ENCODE results near the gene EPPIN.

The EPPIN gene

DNA sequence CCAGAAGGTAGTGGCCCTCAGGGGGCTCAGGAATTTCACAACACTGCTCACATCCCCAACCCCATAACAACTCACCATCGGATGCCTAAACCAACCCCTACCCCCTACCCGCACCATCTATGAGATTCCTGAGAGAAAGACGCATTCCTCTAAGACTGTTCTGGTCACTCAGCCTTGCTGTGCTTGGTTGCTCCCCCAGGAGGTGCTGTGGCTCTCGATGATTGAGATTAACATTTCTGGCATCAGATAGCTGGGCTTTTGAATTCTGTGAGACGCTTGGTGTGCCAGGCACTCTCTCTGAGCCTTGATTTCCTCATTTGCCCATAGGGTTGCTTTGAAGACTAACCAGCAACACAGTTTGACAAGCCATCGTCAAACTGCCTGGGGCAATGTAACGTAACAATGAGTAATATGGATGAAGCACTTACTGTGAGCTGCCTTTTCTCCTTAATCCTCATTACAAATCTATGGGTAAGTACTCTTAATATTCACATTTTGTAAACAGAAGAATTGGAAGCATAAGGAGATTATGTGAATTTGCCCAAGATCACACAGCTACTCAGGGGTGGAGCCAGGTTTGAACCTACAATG lies 8.9 kb downstream of the EPPIN start:
- DNase-seq (ENCODE audit: low read depth in 2 of 2): no peak

GRCh38 chr20:45527294-45527693 lies 19.9 kb downstream of the EPPIN start:
- DNase-seq (ENCODE audit: low read depth in 2 of 2): no peak

GRCh38 chr20:45523821-45524220 lies 23.4 kb downstream of the EPPIN start:
- no peak for DNase-seq (ENCODE audit: low read depth in 2 of 2)

GRCh38 chr20:45518282-45518681 lies 28.9 kb downstream of the EPPIN start:
- no peak for DNase-seq (ENCODE audit: low read depth in 2 of 2)

DNA sequence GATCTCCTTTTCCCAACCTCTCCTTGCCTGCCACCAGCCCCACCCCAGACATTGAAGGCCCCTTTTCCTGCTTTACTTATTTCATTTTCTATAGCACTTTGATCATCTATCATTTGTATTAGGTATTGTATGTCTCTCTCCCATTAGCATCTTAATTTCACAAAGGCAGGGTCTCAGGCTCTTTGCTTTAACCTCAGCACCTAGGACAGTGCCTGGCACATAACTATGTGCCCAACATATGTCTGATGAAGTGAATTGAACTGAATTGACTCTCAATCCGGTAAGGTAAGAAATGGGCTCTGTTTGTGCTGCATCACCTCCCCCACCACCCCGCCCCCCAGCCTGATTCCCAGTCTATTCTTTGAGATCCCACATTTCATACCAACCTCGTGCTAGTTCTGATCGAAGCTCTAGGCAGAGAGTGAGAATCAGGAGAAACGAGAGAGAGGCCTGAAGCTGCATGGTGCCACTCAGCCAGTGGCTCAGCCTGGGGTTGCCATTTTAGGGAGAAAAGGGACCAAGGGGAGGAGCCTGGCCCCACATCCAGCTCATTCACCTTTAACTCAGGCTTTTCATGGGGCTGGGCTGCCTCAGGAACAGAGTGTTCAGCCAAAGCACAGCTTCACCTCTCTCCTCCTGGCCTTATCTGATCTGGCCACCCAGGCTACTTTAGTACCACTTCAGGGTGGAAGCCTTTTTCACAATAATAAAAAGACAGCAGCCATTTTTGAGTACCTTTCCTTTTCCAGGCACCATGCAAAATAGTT lies 31.9 kb downstream of the EPPIN start, which contains the start of gene SPINT3:
Gene SPINT3, minus strand, starts transcription at position 476 of the 767 bp plus-strand sequence. Its CDS starts 14 bp downstream, at position 462.
- no peak for DNase-seq (ENCODE audit: low read depth in 2 of 2)

GRCh38 chr20:45510242-45510862 lies 36.8 kb downstream of the EPPIN start:
- DNase-seq (ENCODE audit: low read depth in 2 of 2): no peak

DNA sequence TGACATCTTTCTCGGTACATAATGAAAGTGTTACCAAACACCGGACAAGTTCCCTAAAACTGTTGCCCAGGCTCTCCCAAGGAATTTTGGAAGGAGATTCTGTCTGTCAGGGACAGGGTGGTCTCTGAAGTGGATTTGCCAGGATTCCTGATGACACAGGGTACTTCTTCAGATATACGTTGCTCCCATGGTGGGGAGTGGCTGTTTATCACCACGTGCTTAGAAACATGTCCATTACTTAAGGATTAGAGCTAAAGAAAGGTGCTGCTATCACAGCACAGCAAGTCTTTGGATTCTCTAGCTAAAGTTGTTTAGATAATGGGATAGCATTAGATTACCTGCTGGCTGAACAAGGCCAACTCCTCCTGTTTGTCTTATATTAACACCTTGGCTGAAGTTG lies 38.1 kb downstream of the EPPIN start:
- DNase-seq (ENCODE audit: low read depth in 2 of 2): no peak

DNA sequence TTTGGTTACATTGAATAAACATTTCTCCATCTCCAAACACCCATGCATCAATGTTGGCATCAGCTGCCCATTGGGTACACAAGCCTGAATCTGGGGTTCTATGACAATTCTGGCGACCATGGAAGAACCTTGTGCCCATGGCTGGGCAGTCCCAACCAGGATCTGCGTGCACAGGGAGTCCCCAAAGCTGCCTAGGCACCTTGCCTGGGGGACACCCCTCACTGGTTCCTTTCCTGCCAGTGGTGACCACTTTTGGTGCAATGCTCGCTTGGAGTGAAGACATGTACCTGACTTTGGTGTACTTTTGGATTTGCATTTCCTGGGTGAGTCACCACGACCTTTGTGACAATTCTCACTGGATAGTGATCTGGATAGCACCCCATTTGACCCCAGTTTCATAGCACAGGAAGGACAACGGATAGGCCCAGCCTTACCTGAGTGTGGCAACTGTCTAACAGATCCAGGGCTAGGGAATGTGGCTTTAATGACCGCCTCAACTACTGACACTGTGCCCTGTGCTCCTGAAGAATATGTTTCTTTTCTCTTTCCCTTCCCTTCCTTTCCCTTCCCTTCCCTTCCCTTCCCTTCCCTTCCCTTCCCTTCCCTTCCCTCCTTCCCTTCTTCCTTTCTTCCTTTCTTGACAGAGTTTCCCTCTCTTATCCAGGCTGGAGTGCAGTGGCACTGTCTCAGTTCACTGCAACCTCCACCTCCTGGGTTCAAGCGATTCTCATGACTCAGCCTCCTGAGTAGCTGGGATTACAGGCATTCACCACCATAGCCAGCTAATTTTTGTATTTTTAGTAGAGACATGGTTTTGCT lies 38.9 kb downstream of the EPPIN start:
- DNase-seq (ENCODE audit: low read depth in 2 of 2): no peak

DNA sequence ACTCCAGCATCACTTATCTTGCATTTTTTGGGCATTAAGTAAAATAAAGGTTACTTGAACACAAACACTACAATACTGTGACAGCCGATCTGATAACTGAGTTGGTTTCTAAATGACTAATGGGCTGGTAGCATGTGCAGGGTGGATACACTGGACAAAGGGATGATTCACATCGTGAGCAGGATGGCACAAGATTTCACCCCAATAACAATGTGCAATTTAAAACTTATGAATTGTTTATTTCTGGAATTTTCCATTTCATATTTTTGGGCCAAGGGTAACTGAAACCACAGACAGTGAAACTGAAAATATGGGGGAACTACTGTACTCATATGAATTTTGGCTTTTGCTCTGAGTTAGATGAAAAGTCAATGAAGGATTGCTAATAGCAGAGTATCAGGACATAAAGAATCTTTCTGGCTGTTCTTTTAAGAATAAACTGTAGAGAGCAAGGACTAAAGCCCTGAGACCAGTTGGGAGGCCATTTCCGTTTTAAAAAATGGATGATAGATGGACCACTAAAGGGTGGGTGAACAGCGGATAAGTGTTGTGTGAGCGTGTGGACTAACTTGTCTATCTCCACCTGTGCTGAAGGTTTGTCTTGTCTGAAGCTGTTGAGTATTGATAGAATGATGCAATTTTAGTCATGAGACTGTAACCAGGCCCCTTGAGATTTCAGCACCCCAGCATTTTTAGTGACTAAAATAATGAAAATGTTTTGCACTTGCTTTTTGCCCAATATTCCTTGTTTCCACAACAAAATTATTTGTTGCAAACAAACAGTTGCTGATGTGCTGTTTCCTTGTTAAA lies 40.0 kb downstream of the EPPIN start:
- DNase-seq (ENCODE audit: low read depth in 2 of 2): no peak

DNA sequence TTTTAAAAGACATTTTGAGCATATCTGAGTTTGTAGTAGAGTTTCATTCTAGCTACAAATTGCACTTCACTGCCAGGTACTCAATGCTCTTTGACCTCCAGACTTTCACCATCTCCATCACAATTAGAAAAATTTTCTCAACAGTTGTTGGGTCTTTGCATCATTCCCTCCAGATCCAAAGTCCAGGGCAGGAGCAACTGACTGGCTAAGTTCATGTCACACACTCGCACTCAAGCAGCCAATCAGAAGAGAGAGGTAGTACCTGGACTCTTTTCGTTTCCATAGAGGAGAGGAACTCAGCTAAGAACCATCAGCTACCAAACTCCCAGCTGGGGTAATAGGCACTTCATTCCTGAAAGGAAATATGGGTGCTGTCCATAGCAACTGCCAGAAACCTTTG lies 40.8 kb downstream of the EPPIN start:
- DNase-seq (ENCODE audit: low read depth in 2 of 2): no peak

DNA sequence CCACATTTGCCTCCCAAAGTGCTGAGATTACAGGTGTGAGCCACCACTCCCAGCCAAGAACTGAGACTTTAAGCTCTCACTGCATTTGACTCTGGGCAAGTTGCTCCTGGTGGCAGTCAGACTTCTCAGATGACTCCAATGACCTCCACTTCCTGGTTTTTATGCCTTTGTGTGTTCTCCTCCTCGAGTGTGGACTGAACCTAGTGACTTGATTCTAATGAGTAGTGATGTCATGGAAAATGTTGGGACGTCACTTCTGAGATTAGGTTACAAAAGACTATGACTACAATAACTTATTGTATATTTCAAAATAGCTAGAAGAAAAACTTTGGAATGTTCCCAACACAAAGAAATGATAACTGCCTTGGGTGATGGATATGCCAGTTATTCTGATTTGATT lies 43.8 kb downstream of the EPPIN start:
- no peak for DNase-seq (ENCODE audit: low read depth in 2 of 2)

DNA sequence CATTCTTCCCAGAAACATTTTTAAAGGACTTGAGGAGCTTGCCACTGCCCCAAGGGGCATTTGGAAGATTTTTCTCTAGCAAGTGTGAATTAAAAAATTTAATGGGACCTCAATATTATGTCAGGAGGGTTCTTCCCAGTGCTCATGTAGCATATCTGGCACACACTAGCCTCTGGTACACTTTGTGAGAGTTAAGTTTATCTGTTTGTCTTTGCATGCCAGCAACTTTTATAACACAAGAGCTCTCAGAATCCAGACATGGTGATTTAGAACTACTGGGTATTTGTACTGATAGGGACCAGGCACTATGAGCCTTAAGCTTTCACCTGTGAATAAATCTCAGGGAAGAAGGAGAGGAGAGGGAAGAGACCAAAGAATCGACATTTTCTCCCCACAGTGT lies 44.6 kb downstream of the EPPIN start:
- no peak for DNase-seq (ENCODE audit: low read depth in 2 of 2)

GRCh38 chr20:45501600-45501999 lies 45.6 kb downstream of the EPPIN start:
- no peak for DNase-seq (ENCODE audit: low read depth in 2 of 2)

- DNase-seq (ENCODE audit: low read depth in 2 of 2): no peak
Observed at GRCh38 chr20:45500022-45500421, 47.2 kb downstream of the EPPIN start.

GRCh38 chr20:45497971-45498494 lies 49.2 kb downstream of the EPPIN start:
- no peak for DNase-seq (ENCODE audit: low read depth in 2 of 2)

DNA sequence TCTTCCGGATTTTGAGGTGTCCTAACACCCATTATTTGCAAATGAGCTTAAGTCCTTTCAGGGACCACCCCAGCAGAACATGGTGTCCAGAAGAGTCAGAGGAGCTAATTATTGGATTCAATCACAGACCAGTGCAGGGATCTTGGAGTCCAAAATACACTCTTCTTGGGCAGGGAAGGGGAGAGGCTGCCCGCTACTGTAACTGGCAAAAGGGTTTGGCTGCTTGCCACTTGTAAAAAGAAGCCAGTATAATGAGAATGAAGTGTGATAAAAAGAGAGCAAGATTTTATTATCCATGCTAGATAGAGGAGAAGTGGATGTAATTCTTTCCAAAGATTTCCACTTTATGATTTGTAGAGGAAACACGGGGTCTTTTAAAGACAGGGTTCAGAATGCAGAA lies 51.0 kb downstream of the EPPIN start:
- DNase-seq (ENCODE audit: low read depth in 2 of 2): no peak

DNA sequence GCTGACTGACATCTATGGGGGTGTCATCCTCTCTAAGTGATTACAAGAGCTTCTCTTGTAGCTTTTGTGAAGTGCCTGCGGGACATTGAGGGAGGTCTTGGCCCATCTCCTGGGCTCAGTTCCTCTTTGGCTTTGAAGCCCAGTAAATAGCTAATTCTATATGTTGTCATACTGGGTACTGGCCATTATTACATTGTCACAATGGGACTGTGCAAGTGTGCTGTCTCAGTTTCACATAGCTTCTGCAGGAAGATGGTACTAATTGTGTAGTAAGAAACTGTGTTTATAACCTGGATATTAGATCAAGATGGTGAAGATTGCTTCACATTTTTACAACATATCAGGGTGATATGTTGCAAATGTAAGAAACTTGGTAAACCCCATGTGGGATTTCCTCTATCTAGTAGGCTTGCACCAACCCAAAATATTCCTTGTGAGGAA lies 51.7 kb downstream of the EPPIN start:
- no peak for DNase-seq (ENCODE audit: low read depth in 2 of 2)

All from stimulated activated CD8-positive, alpha-beta memory T cell treated with anti-CD3 and anti-CD28 coated beads, Interleukin-2, amount 100 ng/mL, for 48 hours (primary cell).